ENCODE measurements around the gene MTHFD1.

DNA sequence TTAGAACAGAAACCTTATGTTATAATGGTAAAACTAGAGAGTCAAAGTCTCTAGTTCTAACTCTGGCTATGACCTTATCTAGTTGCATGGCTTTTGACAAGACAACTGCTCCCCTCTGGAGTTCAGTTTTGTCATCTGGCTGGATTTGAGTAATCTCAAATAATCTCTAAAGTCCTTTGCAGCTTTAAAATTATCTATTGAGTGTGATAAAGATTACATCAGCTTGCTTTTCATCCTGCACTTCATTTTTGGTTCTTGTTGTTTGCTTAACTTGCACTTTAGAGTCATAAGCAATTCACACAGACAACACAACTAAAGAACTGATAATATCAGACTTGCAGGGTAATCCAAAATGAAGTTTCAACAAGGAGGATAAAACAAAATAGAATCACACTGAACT, 79.4 kb downstream of the MTHFD1 start:
- TF ChIP-seq, protein P1, sequence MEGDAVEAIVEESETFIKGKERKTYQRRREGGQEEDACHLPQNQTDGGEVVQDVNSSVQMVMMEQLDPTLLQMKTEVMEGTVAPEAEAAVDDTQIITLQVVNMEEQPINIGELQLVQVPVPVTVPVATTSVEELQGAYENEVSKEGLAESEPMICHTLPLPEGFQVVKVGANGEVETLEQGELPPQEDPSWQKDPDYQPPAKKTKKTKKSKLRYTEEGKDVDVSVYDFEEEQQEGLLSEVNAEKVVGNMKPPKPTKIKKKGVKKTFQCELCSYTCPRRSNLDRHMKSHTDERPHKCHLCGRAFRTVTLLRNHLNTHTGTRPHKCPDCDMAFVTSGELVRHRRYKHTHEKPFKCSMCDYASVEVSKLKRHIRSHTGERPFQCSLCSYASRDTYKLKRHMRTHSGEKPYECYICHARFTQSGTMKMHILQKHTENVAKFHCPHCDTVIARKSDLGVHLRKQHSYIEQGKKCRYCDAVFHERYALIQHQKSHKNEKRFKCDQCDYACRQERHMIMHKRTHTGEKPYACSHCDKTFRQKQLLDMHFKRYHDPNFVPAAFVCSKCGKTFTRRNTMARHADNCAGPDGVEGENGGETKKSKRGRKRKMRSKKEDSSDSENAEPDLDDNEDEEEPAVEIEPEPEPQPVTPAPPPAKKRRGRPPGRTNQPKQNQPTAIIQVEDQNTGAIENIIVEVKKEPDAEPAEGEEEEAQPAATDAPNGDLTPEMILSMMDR (IDR thresholded peaks at IDR 0.05): no peak
- TF ChIP-seq POLR2A (IDR thresholded peaks at IDR 0.05): no peak

Measured in heart left ventricle (tissue), 13 donors.